Immature natural killer cell (primary cell): Measurements from ENCODE around the gene FHIT. TPM values are rescaled to one million over a fixed set of nuclear protein-coding genes. Genes with fewer than 3 reads are reported as not detected.

ENCODE experiments used
- DNase-seq, 3 donors: peaks; one replicate each; pipeline ENCODE4 v3.0.0; 2022; ENCODE audit warnings: mixed read lengths in 1 of 3
- H3K27ac Mint-ChIP-seq, 6 donors: one replicate each; pipeline ENCODE4 v1.8.0; 2020; ENCODE audit warnings: mixed read lengths in 6 of 6, mild to moderate bottlenecking in 5 of 6, inconsistent platforms in 4 of 6, moderate library complexity in 3 of 6
- H3K27me3 Mint-ChIP-seq, 3 donors: one replicate each; pipeline ENCODE4 v1.8.0; 2020 to 2021; ENCODE audit warnings: low read depth in 3 of 3, mild to moderate bottlenecking in 3 of 3, mixed read lengths in 3 of 3, moderate library complexity in 3 of 3, inconsistent platforms in 1 of 3
- H3K36me3 Mint-ChIP-seq, 3 donors: one replicate each; pipeline ENCODE4 v1.8.0; 2020; ENCODE audit warnings: mixed read lengths in 3 of 3, inconsistent platforms in 2 of 3, mild to moderate bottlenecking in 2 of 3
- H3K4me1 Mint-ChIP-seq, 2 donors: one replicate each; pipeline ENCODE4 v1.8.0; 2020; ENCODE audit warnings: inconsistent platforms in 2 of 2, mild to moderate bottlenecking in 2 of 2, mixed read lengths in 2 of 2, moderate library complexity in 1 of 2
- H3K4me3 Mint-ChIP-seq, 5 donors: one replicate each; pipeline ENCODE4 v1.8.0; 2020; ENCODE audit warnings: mild to moderate bottlenecking in 5 of 5, mixed read lengths in 5 of 5, inconsistent platforms in 3 of 5, moderate library complexity in 3 of 5
- H3K9me3 Mint-ChIP-seq, 6 donors: one replicate each; pipeline ENCODE4 v1.8.0; 2020; ENCODE audit warnings: mild to moderate bottlenecking in 6 of 6, mixed read lengths in 6 of 6, inconsistent platforms in 4 of 6, moderate library complexity in 3 of 6
- polyA plus RNA-seq, 3 donors: library from polyadenylated mRNA; unstranded; fragments of 300-500 nt; fragmentation: Illumina TruSeq; gene quantifications; one replicate each; pipeline ENCODE4 v1.2.3, GENCODE V29; 2021

Gene FHIT
- polyA plus RNA-seq, 3 donors from 2014 or later, result 2.5 to 8.8 (median 3.9) TPM

- Mint-ChIP-seq H3K4me3 (no peak overlapping the region), H3K9me3 (peaks cover 0 to 1% (median 0%) of the 10 kb centered on the region in 6 donors), H3K27ac (no peak overlapping the region), H3K4me1 (peaks cover 23 to 36% of the 10 kb centered on the region in 2 donors), H3K36me3 (no peaks in the 10 kb centered on the region), H3K27me3 (peaks cover 0 to 3% (median 0%) of the 10 kb centered on the region in 3 donors)
- no peak for DNase-seq
These were observed 1368.5 kb downstream of the FHIT start for GRCh38 chr3:59882746-59883145.

- DNase-seq, result no peak
- Mint-ChIP-seq H3K36me3 (no peaks in the 10 kb centered on the region), H3K27ac (no peak overlapping the region), H3K9me3 (peaks cover 0 to 1% (median 0%) of the 10 kb centered on the region in 6 donors), H3K4me1 (peaks cover 15 to 26% of the 10 kb centered on the region in 2 donors), H3K4me3 (no peak overlapping the region), H3K27me3 (peaks cover 0 to 2% (median 0%) of the 10 kb centered on the region in 3 donors)
These were observed 1370.5 kb downstream of the FHIT start for GRCh38 chr3:59880717-59881116.

GRCh38 chr3:59879031-59879581 lies 1372.1 kb downstream of the FHIT start:
- H3K4me1 Mint-ChIP-seq, result peaks cover 0 to 10% of the 10 kb centered on the region in 2 donors
- DNase-seq, result no peak
- H3K36me3 Mint-ChIP-seq, result no peaks in the 10 kb centered on the region
- no peak overlapping the region for H3K4me3 Mint-ChIP-seq
- H3K27ac Mint-ChIP-seq, result no peak overlapping the region
- peaks cover 0 to 1% (median 0%) of the 10 kb centered on the region in 6 donors for H3K9me3 Mint-ChIP-seq
- H3K27me3 Mint-ChIP-seq, result peaks cover 2 to 4% (median 2%) of the 10 kb centered on the region in 3 donors

GRCh38 chr3:59878038-59878427 lies 1373.2 kb downstream of the FHIT start:
- Mint-ChIP-seq H3K27me3 (peaks cover 2 to 4% (median 2%) of the 10 kb centered on the region in 3 donors), H3K4me3 (no peak overlapping the region), H3K4me1 (peaks cover 8 to 20% of the 10 kb centered on the region in 2 donors)

GRCh38 chr3:59877263-59878037 lies 1373.8 kb downstream of the FHIT start:
- Mint-ChIP-seq H3K4me1 (peaks cover 8 to 20% of the 10 kb centered on the region in 2 donors), H3K27me3 (peaks cover 2 to 6% (median 2%) of the 10 kb centered on the region in 3 donors), H3K27ac (no peak overlapping the region), H3K36me3 (peaks cover 0 to 5% (median 5%) of the 10 kb centered on the region in 3 donors), H3K4me3 (no peak overlapping the region), H3K9me3 (peaks cover 0 to 1% (median 0%) of the 10 kb centered on the region in 6 donors)
- no peak for DNase-seq

More at GRCh38 chr3:59878038-59878427, 1373.2 kb downstream of the FHIT start:
- Mint-ChIP-seq H3K36me3 (peaks cover 0 to 5% (median 5%) of the 10 kb centered on the region in 3 donors), H3K9me3 (peaks cover 0 to 1% (median 0%) of the 10 kb centered on the region in 6 donors), H3K27ac (no peak overlapping the region)
- DNase-seq, result no peak

- Mint-ChIP-seq H3K36me3 (peaks cover 0 to 5% (median 5%) of the 10 kb centered on the region in 3 donors), H3K27me3 (peaks cover 2 to 6% (median 2%) of the 10 kb centered on the region in 3 donors), H3K4me3 (no peak overlapping the region), H3K4me1 (peaks cover 8 to 20% of the 10 kb centered on the region in 2 donors), H3K9me3 (peaks cover 0 to 1% (median 0%) of the 10 kb centered on the region in 6 donors), H3K27ac (no peak overlapping the region)
- no peak for DNase-seq
These were observed 1374.7 kb downstream of the FHIT start for GRCh38 chr3:59876533-59877062.

- Mint-ChIP-seq H3K4me3 (peak overlapping the region in 1 of 5 donors; percentile 3), H3K4me1 (peaks cover 11 to 18% of the 10 kb centered on the region in 2 donors), H3K36me3 (peaks cover 0 to 5% (median 5%) of the 10 kb centered on the region in 3 donors), H3K27ac (no peak overlapping the region), H3K27me3 (peaks cover 2 to 8% (median 2%) of the 10 kb centered on the region in 3 donors), H3K9me3 (no peaks in the 10 kb centered on the region)
- no peak for DNase-seq
These were observed 1377.5 kb downstream of the FHIT start for GRCh38 chr3:59873576-59874230.

GRCh38 chr3:59872128-59872527 lies 1379.1 kb downstream of the FHIT start:
- H3K36me3 Mint-ChIP-seq, result peaks cover 0 to 5% (median 5%) of the 10 kb centered on the region in 3 donors
- DNase-seq, result no peak
- peaks cover 0 to 8% (median 3%) of the 10 kb centered on the region in 3 donors for H3K27me3 Mint-ChIP-seq
- H3K27ac Mint-ChIP-seq, result no peak overlapping the region
- H3K4me1 Mint-ChIP-seq, result peaks cover 16 to 27% of the 10 kb centered on the region in 2 donors
- H3K9me3 Mint-ChIP-seq, result no peaks in the 10 kb centered on the region
- H3K4me3 Mint-ChIP-seq, result no peak overlapping the region

GRCh38 chr3:59867185-59868002 lies 1383.9 kb downstream of the FHIT start:
- Mint-ChIP-seq H3K9me3 (no peaks in the 10 kb centered on the region), H3K27me3 (peaks cover 0 to 2% (median 2%) of the 10 kb centered on the region in 3 donors), H3K27ac (no peak overlapping the region), H3K4me3 (no peak overlapping the region), H3K36me3 (peaks cover 0 to 3% (median 0%) of the 10 kb centered on the region in 3 donors), H3K4me1 (peaks cover 9 to 21% of the 10 kb centered on the region in 2 donors)
- DNase-seq, result no peak

GRCh38 chr3:59866076-59866475 lies 1385.2 kb downstream of the FHIT start:
- Mint-ChIP-seq H3K4me3 (no peak overlapping the region), H3K27me3 (peaks cover 0 to 2% (median 2%) of the 10 kb centered on the region in 3 donors), H3K27ac (peak overlapping the region in 1 of 6 donors; percentile 6), H3K4me1 (peaks cover 9 to 21% of the 10 kb centered on the region in 2 donors), H3K9me3 (no peaks in the 10 kb centered on the region), H3K36me3 (peaks cover 0 to 3% (median 0%) of the 10 kb centered on the region in 3 donors)
- DNase-seq, result no peak

- Mint-ChIP-seq H3K27me3 (peaks cover 0 to 2% (median 2%) of the 10 kb centered on the region in 3 donors), H3K4me3 (no peak overlapping the region), H3K9me3 (no peaks in the 10 kb centered on the region), H3K4me1 (peaks cover 9 to 21% of the 10 kb centered on the region in 2 donors), H3K27ac (no peak overlapping the region), H3K36me3 (peaks cover 0 to 3% (median 0%) of the 10 kb centered on the region in 3 donors)
- no peak for DNase-seq
These were observed 1385.9 kb downstream of the FHIT start for GRCh38 chr3:59865351-59865750.

GRCh38 chr3:59862686-59863085 lies 1388.6 kb downstream of the FHIT start:
- peaks cover 4 to 13% of the 10 kb centered on the region in 2 donors for H3K4me1 Mint-ChIP-seq

More at GRCh38 chr3:59862686-59863085, 1388.6 kb downstream of the FHIT start:
- peaks cover 0 to 3% (median 0%) of the 10 kb centered on the region in 3 donors for H3K36me3 Mint-ChIP-seq
- no peak overlapping the region for H3K27ac Mint-ChIP-seq
- no peak for DNase-seq
- peaks cover 0 to 2% (median 0%) of the 10 kb centered on the region in 3 donors for H3K27me3 Mint-ChIP-seq
- H3K4me3 Mint-ChIP-seq, result no peak overlapping the region
- no peaks in the 10 kb centered on the region for H3K9me3 Mint-ChIP-seq
